Measurements from ENCODE around the gene OPCML. TPM values are rescaled to one million over a fixed set of nuclear protein-coding genes. Genes with fewer than 3 reads are reported as not detected.
A peak's percentile ranks its signal among the peaks of the same experiment; 100 is the strongest.

Gene OPCML
- total RNA-seq, 1 experiment from 2014 or later: 0.02 TPM

DNA sequence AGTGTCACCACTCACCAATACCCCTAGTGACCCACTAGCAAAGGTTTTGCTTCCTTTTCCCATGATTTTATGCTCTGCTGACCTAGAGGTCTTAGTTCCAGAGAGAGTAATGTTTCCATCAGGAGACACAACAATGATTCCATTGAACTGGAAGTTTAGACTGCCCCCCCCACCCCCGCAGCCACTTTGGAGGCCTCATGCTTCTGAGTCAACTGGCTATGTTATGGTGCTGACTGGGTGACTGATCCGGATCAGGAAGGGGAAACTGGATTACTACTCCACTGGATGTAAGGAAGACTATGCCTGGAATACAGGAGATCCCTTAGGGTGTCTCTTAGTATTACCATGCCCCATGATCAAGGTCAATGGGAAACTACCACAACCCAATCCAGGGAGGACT lies 633.6 kb downstream of the OPCML start:
- peak; percentile 45 for DNase-seq (ENCODE audit: low read depth)

GRCh38 chr11:132898021-132898420 lies 634.3 kb downstream of the OPCML start:
- peak; percentile 70 for DNase-seq (ENCODE audit: low read depth)

DNA sequence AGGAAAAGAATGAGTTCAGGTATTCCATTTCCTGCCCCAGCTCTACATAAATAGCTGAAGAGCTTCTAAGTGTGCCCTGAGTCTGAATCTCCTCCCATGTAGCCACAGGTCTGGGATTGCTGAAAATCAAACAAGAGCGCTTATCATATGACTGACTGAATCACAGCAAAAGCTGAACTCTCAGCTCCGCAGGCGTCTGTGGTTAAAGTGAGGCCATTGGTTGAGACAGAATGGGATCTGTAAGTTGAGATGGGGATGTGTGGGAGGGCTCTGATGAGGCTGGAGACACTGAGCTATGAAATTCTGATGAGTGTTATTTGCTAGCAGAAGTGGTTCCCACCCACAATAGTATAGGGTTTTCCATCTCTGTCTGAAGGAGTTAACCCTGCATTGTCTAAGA lies 637.0 kb downstream of the OPCML start:
- DNase-seq (ENCODE audit: low read depth): peak; percentile 57

DNA sequence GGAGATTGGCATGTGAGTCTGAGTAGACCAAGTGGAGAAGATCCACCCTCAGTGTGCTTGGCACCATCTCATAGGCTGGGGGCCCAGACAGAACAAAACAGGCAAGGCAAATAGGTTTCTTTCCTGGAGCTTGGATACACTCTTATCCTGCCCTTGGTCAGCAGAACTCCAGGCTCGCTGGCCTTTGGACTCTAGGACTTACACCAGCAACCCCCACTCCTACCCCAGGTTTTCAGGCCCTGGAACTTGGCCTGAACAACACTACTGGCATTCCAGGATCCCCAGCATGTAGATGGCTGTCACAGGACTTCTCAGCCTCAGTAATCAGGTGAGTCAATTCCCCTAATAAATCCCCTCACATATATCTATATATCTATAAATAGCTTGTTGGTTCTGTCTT lies 637.7 kb downstream of the OPCML start:
- DNase-seq (ENCODE audit: low read depth): no peak

GRCh38 chr11:132892876-132893275 lies 639.4 kb downstream of the OPCML start:
- DNase-seq (ENCODE audit: low read depth): no peak

DNA sequence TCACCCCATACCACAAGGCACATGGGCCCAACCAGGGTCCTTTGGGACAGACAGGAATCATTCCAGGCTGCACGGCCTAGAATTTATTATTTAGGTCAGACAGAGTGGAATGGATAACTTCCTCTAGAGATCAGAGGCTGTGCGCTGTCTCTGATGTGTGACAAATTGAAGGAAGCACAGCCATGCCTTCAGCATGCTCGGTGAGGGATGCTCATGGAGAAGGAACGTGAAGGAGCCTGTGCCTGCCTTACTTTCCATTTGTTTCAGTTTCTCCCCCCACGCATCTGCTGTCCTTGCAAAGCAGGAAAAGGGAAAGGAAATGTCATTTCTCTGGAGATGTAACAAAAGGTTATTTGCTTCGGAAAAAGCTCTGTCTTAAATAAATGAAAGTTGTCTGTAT lies 644.1 kb downstream of the OPCML start:
- DNase-seq (ENCODE audit: low read depth): no peak

- peak; percentile 71 for DNase-seq (ENCODE audit: low read depth)
Measured at GRCh38 chr11:132886335-132886734, 646.0 kb downstream of the OPCML start.

DNA sequence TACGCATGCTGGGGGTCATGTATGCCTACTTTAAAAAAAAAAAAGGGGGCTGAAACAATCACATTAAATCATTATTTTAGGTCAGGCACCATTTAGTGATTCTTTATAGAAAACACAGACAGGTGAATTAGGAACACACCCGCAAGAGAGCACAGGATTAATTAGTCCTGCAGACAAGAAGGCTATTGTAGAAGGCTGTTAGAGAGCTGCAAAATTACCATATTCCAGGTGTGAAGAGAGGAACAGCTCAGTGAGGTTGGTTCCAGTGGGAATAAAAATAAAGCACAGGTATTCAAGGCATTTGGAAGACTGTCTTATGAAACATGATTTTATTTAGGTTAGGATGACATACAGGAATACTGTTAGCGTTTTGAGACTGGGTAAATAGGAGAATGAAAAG lies 649.1 kb downstream of the OPCML start:
- DNase-seq (ENCODE audit: low read depth): no peak

DNA sequence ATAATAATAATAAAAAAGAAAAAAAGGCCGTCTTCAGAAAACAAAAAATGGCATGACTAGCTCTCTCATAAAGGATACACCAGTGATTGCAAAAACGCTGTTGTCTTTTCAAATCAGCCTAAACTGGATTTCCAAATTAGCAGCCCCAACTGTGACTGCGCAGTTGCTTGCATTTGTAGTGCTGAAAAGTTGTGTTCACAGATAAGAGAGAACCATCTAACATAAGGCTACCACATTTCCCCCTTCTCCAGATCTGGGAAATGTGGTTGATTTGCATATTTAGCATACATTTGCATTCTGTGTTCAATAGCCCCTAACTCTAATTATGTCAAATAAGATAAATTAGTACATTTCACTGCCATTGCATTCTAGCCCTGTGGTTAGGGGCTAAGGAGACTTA lies 650.7 kb downstream of the OPCML start:
- DNase-seq (ENCODE audit: low read depth): no peak

DNA sequence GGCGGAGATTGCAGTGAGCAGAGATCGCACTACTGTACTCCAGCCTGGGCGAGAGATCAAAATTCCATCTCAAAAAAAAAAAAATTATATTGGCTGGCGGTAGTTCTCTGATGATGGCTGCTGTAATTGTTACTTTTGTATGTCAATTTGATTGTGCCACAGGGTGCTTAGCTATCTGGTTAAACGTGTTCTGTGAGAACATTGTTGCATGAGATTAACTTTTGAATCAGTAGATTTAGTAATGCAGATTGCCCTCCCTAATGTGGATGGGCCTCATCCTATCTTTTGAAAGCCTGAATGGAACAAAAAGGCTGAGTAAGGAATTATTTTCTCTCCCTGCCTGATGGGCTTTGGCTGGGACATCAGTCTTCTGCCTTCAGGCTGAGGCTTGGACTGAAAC lies 654.2 kb downstream of the OPCML start:
- no peak for DNase-seq (ENCODE audit: low read depth)

- no peak for DNase-seq (ENCODE audit: low read depth)
Measured at GRCh38 chr11:132876705-132877104, 655.6 kb downstream of the OPCML start.

GRCh38 chr11:132876239-132876638 lies 656.1 kb downstream of the OPCML start:
- DNase-seq (ENCODE audit: low read depth): peak; percentile 46

DNA sequence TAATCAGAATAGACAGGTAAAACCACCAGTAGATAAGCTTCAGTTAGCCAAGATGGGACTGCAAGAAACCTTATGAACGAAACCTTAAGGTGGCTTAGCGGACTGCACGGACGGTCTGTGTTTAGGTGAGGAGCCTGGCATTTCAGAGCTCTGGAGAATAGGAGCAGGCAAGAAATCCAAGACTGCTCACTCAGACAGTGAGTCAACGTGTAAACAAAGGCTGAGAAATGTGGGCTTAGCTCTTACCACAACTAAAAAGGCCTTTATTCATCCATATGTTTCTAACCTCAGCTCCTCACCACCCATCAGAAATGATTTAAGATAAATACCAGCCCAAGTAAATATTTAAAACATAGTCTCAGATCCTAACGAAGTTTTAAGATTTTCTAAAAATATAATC lies 657.7 kb downstream of the OPCML start:
- peak; percentile 84 for DNase-seq (ENCODE audit: low read depth)

- no peak for DNase-seq (ENCODE audit: low read depth)
Measured at GRCh38 chr11:132873841-132874240, 658.5 kb downstream of the OPCML start.

DNA sequence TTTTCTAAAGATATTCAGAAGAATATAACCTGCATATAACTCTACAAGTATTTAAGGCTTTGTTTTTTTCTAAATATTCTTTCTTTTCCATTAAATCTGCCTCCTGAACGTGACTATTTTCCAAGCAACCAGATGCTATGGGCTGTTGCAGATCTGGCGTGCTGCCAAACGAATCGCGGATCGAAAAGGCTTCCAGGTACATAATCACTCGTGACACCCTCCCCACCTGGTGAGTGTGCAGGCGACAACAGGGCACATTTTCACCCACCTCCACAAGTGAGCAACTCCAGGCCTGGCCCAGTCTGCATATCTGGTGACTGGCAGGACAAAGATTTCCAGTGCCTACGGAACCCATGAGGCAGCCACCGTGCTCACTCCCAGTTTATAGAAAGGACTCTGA lies 660.1 kb downstream of the OPCML start:
- DNase-seq (ENCODE audit: low read depth): no peak

- peak; percentile 40 for DNase-seq (ENCODE audit: low read depth)
Measured at GRCh38 chr11:132866783-132867545, 665.3 kb downstream of the OPCML start.

DNA sequence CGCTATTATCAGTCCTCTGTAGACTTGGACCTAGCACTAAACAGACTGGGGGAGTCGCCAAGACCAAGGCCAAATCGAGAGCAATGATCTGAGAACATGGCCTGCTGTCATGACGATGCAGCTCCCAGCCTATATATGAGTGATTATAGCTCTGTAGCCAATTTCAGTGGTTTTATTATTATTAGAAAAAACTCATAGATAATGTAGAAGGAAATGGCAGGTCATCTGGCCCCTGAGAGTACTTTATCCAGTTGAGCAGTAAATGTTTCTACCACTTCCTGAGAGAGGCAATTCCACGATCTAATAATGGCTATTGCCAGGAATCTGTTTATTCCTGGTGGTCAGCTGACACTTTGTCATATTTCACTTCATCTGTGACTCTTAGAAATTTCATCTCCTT lies 666.7 kb downstream of the OPCML start:
- no peak for DNase-seq (ENCODE audit: low read depth)

- DNase-seq (ENCODE audit: low read depth): peak; percentile 41
Measured at GRCh38 chr11:132864811-132865576, 667.3 kb downstream of the OPCML start.

DNA sequence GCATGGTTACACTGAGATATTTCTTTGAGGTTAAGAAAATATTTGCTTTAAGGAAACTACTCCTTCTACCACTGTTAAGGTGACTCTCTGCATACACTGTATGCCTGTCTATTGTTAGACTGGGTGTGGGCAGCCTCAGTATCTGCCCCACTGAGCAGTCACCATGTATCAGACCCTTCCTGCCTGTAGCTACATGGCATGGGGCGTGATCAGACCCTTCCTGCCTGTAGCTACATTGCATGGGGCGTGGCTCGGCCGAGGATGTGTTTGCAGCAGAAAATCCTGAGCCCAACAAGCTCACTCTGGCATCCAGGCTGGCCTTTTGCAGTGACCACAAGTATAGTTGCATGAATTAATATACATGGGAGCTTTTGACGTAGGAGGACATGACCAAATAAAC lies 669.4 kb downstream of the OPCML start:
- DNase-seq (ENCODE audit: low read depth): no peak

- DNase-seq (ENCODE audit: low read depth): no peak
Measured at GRCh38 chr11:132862137-132862536, 670.2 kb downstream of the OPCML start.

GRCh38 chr11:132859306-132859705 lies 673.0 kb downstream of the OPCML start:
- no peak for DNase-seq (ENCODE audit: low read depth)

DNA sequence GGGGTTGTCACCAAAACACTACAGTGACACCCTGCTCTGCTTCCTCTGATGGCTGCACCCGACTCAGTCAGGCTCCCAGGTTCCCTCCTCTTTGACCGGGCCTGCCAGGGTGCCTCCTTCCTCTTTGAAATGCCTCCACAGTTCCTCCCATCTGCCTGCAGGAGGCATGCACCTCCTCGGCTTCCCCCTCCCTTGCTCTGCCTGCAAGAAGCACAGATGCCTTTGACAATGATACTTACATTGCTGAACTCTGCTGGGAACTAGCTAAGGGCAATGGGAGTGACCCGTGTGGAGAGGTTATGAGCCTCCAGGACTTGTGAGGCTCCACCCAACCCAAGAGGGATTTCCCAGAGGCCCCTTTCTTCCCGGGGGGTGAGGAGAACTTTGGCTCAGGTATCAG lies 674.1 kb downstream of the OPCML start:
- DNase-seq (ENCODE audit: low read depth): peak; percentile 43

DNA sequence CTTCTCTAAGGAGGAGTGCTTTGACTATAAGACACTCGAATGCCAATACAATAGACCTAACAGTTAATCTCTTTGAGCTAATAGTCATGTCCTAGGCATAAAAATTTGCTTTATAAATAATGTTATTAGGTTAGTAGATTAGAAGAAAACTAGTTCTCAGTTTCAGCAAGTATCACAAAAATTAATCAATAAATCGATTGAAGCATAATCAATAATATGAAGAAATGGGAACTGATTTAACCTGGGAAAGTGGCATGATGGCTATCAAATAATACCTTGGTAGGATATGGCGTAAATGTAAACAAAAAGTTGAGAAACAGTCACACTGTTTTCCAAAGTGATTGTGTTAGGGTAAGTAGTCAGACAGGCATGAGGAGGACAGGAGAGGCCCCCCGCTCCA lies 676.3 kb downstream of the OPCML start:
- DNase-seq (ENCODE audit: low read depth): no peak

Measured in M059J (cell line).